SIG-M5 treated with dmso at 0.1 percent for 504 hours (cell line): Measurements from ENCODE around the gene C10orf71.
A peak's percentile ranks its signal among the peaks of the same experiment; 100 is the strongest.

Experiments used
- DNase-seq: peaks from one replicate; lab custom pipeline; 2025; ENCODE audit not compliant: unreplicated experiment; lab: John Stamatoyannopoulos, UW

The C10orf71 gene

DNA sequence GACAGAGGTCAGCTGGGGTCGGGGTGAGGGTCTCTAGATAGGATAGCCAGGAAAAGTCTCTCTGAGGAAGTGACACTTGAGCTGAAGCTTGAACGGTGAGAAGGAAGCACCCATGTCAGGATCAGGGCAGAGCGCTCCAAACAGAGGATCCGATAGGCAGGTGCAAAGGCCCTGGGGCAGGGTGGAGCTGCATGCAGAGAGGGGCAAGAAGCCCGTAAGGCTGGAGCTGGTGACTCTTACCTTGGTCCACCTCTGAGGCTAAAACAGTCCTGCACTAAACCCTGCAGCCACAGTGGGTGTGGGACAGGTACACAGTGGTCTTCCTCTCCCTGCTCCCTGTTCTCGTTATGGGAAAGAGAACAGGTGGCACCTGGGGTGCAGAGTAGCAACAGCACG, 5.8 kb upstream of the C10orf71 start:
- DNase-seq, result no peak

GRCh38 chr10:49294731-49295130, 4.2 kb upstream of the C10orf71 start:
- no peak for DNase-seq

- no peak for DNase-seq
Observed at GRCh38 chr10:49295297-49295696, 3.7 kb upstream of the C10orf71 start.

- DNase-seq, result no peak
Observed at GRCh38 chr10:49296382-49296781, 2.6 kb upstream of the C10orf71 start.

DNA sequence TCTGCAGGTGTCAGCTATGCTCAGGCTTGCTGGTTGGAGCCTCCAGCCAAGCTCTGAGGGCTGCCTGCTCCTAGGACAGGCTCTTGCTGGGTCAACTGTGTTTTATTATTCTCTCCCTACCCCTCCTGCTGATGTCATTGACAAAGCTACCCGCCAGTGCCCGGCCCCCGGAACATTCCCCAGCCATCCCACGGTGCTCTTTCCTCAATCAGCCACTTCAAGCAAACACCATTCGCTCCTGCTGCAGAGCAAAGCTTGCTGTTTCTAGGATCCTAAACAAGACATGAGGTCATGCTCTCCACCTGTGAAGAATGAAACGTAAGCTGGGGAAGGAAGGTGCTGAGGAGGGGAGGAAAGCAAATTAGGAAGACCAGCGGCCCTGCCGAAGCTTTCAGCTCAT, 2.1 kb upstream of the C10orf71 start:
- no peak for DNase-seq

GRCh38 chr10:49297818-49298670, 926 bp upstream of the C10orf71 start:
- DNase-seq, result no peak

DNA sequence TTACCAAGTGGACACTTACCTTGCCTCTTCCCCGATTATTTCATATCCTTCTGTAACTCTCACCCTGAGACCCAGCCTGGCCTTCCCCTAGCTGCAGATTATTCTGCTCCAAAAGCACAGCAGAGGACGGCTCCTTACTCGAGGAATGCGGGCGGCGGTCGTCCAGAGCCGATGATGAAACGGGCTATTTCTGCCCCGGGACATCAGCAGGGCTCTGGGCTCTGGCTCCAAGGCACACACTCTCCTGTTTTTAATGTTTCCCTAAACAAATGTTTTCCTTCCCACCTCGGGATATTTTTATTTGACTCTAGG, 343 bp upstream of the C10orf71 start:
- DNase-seq, result no peak

GRCh38 chr10:49299816-49300139, 808 bp downstream of the C10orf71 start:
- no peak for DNase-seq

DNA sequence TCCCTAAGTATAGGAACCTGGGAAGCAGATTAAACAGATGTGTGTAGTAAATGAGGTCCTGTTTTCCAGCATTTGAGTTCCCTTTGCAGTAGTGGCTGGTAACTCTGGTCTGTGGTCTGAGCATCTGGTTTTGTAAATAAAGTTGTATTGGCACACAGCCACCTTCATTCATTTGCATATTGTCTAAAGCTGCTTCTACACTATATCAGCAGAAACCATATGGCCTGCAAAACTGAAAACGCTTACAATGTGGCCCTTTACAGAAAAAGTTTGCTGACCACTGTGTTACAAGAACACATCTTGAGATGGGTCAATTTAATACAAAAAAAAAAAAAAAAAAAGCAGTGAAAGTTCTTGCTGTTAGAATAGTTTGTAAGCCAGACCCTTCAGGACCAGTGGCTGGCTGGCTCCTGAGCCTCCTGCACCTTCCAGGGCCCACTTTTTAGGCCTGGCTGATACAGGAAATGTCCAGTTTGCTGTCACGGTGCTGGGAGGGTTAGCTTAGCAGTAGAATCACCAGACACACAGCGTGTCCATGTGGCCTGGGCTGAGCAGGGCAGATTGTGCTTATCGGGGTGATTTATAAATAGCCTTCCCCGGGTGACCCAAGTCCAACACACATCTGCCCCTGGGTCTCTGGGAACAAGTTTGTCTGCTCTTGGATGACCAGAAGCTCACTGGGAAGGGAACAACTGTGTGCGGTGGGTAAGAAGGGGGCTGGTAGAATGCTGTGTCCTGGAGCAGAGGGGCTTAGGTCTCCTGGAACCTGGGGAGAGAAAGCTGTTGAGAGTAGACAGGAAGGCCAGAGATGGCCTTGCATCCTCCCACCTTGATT, 1.4 kb downstream of the C10orf71 start:
- no peak for DNase-seq

DNA sequence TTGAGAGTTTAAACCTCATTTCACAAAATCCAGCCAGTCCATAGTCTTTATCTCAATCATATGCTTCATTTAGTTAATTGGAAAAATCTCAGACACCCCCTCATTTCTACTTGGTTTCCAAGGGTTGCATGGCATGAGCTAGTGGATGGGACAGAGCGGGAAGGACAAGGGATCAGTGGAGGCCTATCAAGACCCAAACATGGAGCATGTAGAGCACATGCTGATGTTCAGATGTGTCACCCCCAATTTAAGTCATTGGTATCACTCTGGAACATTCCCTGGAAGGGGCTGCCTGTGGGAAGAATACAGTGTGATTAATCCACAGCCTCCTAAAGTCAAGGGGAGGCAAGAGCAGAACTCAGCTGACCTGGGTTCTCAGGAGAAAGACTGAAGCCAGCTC, 2.3 kb downstream of the C10orf71 start:
- DNase-seq, result no peak

DNA sequence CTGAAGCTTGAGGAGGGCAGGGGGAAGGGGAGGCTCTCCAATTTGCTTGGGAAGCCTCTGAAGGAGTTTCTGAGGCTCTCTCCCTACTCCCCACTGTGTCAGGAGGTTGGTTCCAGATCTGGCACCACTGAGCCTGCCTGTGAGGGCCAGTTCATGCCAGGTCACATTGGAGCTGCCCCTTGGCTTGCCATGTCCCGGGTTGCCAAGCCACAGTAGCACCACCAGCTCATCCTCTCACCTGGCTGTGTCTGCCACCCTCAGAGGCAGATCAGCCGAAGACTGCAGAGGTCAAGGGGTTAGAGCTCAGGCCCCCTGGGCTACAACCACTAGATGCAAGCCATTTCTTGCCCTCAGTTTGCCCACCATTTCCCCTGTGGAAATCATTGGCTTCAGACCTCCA, 3.1 kb downstream of the C10orf71 start:
- no peak for DNase-seq

DNA sequence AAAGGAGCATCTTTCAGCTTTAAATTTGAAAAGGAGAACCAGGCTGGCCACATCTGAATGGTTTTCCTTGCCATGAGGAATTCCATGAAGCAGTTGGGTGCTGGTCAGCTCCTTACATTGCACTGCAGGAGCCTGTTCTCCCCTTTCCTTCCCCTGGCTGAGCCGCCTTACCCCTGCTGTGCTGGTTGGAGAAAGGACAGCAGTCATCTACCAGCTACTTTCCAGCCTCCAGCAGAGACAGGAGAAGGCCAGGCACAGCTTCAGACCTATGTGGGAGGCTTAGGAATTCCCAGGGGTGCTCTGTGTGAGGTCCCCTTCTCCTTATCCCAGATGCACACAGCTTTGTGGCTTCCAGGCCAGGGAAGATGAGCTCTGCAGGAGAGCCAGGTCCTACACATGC, 4.7 kb downstream of the C10orf71 start:
- no peak for DNase-seq

- no peak for DNase-seq
Observed at GRCh38 chr10:49304137-49304536, 5.2 kb downstream of the C10orf71 start.

- no peak for DNase-seq
Observed at GRCh38 chr10:49307921-49308320, 9.0 kb downstream of the C10orf71 start.

- no peak for DNase-seq
Observed at GRCh38 chr10:49308881-49309280, 9.9 kb downstream of the C10orf71 start.

DNA sequence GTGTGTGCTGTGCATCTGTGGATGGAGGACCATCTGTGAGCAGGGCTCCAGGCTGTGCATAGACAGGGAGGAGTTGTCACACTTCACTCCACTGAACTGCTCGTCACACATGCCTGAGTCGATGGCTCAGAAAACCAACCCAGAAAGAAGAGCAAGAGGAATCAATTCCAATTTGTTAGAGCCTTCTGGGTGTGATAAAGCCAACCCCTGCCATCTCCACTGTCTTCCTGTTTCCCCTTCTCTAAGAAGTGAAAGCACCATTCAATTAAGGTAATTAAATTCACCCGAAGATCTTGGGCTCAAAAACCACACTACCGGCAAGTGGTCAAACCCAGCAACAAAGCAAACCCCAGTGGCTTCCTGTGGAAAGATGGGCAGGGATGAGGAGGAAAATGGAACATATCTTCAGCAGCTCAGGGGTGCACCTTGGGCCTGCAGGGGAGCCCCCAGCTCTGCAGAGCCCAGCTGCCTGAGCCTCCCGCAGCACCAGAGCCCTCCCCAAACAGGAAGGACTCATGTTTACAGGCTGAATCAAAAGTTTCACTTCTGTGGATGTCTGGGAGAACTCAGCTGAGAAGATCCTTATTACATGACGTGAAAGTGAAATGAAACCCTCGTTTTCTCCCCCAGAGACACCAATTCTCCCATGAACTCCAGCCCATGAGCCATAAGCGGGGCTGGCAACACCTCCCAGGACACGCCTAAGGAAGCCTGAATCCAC, 10.9 kb downstream of the C10orf71 start:
- peak; percentile 70 for DNase-seq

- no peak for DNase-seq
Observed at GRCh38 chr10:49310460-49310859, 11.5 kb downstream of the C10orf71 start.

DNA sequence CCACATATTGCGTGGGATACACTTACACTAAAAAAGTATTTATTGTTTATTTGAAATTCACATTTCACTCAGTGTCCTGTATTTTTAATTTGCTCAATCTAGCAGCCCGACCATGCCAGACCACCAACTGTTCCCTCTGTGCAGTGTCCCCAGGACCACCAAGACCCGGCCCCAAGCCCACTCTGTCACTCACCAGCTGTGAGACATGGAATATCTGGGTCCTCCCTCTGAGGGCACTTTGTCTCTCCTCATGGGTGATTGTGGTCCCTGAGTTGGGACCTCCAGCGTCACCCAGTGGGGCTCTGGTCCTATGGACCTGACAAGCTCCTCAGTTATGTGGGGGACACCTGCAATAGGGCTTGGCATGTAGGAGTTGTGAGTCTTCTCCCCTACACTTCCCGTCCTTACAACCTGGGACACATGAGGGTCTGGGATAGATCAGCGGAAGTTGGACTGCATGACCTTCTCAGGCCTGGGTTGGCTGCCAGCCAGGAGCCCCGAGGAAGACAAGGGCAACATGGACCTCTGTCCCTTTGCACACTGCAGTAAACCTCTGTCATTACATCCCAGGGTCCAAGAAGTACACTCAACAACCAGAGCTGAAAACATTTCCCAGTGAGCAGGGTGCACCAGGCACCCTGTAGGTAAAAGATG, 12.1 kb downstream of the C10orf71 start:
- no peak for DNase-seq

DNA sequence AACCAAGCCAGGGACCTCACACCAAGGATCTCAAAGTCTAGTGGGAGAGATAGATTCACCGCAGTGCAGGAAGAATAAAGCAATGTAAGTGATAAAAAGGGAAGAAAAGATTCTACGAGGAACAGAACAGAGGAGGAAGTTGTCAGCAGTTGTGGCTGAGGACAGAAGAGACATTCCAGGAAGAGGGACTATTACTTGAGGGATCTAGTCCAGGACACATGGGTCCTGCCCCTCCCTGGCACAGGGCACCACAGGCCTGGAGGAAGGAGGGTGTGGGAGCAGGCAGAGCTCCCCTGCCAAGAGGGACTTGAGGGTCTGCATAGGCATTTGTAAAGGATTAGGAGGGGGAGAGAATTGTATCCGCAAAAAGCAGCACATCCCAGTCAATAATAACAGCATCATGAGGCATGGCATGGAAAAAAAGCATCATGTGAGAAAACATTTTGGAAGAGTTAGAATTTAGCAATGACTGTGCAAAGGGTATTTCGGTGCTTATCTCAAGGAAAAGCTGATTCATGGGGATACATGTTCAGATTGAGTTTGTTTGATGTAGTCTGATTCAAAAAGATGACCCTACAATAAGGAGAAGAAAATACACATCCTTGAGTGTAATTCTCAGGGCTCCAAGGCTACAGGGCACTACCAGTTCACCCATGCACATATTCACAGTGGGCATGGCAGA, 12.7 kb downstream of the C10orf71 start:
- DNase-seq, result no peak

DNA sequence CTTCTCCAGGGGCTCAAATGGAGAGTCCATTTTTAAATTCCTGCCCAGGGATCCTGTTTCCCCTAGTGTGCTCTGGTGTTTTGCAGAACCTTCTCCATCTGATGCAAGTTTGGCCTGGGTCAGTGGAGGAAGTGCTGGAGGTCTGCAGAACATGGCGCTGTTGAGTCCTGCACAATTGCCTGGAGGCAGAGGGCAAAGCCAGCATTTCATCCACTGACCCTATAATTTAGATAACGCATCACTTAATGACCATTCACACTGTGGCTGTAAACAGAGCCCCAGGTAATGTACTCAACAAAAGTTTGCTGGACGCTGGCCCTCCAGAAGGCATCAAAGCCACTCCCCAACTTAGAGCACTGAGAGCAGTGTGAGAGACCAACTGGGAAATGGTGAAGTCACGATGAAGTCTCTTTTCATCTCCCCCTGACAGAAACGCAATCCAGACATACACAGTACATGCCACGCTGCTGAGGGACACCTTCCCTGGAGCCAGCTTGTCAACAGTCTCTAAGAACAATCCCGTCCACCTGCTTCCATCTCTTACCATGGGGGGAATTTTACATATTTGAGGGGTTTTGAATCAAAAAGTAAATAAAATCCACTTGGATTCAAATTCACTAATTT, 13.4 kb downstream of the C10orf71 start:
- no peak for DNase-seq
